ENCODE measurements around the gene DPYSL4.

The DPYSL4 gene

DNA sequence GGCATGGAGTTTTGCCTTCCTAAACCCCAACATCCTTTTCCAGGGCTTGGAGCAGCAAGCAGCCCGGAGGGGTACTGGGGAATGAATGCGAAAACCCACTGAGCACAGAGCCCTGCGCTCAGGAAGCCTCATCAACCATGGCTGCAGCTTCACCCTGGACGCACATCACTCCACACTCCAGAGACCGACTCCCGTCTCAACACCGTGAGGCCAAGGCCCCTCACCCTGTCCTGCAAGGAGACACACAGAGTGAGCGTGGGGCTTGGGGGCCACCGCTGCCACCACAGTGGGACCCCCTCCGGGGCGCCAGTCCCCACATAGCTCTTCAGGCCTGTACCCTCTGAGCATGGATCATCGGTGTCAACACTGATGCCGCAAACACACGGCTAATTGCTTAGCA lies 41.9 kb downstream of the DPYSL4 start:
- no peak for DNase-seq (ENCODE audit: low spot score)

DNA sequence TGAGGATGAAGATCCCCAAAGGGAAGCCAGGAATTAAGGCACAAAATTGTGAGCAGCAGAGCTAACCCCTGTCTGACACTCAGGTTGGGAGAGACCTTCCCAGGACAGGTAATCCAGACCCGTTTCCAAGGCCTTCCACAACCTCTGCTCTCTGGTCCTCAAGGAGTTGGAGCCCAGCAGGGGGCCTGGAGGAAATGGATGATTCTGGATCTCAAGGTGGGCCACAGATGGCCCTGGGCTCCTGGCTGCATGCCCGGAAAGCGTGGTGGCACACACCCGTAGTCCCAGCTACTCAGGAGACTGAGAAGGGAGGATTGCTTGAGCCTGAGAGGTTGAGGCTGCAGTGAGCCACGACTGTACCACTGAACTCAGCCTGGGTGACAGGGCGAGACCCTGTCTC lies 42.3 kb downstream of the DPYSL4 start:
- DNase-seq (ENCODE audit: low spot score), result no peak

DNA sequence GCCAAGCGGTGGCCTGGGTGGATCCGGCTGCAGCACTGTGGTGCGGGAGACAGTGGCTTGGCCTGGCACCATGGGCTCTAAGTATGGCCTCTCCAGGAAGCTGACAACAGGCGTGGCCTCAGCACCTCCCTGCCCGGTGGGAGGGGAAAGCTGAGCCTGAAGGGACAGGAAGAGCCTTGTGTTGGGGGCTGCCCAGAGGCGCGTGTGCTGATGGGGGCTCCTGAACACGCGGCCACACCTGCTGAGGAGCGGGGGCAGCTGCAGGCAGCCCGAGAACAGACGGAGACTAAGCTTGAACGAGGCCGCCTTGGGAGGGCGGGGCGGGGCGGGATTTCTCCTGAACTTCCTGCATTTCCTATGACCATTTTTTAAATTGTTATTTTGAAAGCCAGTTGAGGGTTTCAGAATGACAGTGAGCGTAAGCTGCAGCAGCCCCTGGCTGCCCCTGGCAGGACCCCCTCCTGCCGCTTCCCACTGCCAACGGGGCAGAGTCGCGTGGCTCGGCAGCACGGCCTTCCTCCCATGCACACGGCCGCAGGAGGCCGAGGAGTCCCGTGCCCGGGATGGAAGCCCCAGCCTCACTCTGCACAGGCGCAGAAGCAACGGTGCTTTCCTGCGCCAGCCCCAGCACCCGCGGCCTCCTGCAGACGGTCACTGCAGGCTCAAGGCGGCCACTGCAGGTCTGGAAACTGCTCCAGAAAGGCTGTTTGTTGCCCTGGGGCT lies 43.2 kb downstream of the DPYSL4 start:
- no peak for DNase-seq (ENCODE audit: low spot score)

DNA sequence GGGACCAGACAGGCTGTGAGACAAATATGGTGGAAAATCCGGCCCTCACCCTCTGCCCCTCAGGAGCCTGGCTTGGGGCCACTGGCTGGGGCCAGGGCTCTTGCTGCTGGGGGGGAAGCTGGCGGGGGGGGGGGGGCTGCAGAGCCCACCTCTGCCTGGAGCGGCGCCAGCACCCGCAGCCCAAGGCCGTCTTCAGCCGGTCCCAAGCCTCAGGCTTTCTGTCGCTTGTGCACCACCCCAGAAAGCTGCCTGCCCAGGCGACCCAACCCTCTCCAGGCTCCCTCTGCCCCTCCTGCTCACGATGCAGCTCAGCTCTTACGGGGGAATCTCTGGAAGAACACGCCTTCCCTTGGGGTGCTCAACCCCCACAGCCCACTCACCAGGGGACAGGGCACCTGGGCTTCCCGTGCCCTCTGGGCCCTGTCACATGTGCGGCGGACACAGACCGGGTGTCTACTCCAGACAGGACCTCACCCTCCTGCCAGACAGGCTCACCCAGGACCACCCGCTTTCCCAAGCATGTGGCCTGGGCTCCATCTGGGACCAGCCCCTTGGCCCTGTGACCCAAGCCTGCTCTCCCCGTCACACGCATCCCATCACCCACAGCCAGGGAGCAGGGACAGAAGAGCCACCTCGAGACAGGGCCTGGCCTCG lies 43.9 kb downstream of the DPYSL4 start:
- no peak for DNase-seq (ENCODE audit: low spot score)

- no peak for DNase-seq (ENCODE audit: low spot score)
Observed at GRCh38 chr10:132231656-132232022, 44.9 kb downstream of the DPYSL4 start.

GRCh38 chr10:132232023-132232951 lies 45.5 kb downstream of the DPYSL4 start:
- DNase-seq (ENCODE audit: low spot score), result peak; percentile 76

GRCh38 chr10:132232981-132233380 lies 46.2 kb downstream of the DPYSL4 start:
- peak; percentile 45 for DNase-seq (ENCODE audit: low spot score)

- no peak for DNase-seq (ENCODE audit: low spot score)
Observed at GRCh38 chr10:132233501-132234085, 46.8 kb downstream of the DPYSL4 start.

GRCh38 chr10:132234860-132235259 lies 48.1 kb downstream of the DPYSL4 start:
- no peak for DNase-seq (ENCODE audit: low spot score)

GRCh38 chr10:132236161-132236560 lies 49.4 kb downstream of the DPYSL4 start:
- DNase-seq (ENCODE audit: low spot score), result no peak

- no peak for DNase-seq (ENCODE audit: low spot score)
Observed at GRCh38 chr10:132236881-132237280, 50.1 kb downstream of the DPYSL4 start.

DNA sequence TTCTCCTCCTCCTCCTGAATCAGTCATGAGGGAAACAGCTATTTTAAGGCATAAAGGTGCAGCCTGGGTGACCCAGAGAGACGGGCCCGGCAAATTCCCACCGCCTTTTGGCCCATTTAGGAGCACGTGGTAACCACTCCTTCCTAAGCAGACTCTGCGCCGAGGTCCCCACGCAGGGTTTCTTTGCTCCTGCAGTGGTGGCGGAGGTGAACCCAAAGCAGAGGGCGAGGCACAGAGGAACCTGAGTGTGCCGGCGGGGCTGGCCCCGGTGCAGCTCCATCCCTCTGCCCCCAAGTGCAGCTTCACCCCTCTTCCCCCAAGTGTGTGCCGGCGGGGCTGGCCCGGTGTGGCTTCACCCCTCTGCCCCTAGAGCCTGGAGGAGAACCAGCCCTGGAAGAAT lies 50.6 kb downstream of the DPYSL4 start:
- DNase-seq (ENCODE audit: low spot score), result no peak

DNA sequence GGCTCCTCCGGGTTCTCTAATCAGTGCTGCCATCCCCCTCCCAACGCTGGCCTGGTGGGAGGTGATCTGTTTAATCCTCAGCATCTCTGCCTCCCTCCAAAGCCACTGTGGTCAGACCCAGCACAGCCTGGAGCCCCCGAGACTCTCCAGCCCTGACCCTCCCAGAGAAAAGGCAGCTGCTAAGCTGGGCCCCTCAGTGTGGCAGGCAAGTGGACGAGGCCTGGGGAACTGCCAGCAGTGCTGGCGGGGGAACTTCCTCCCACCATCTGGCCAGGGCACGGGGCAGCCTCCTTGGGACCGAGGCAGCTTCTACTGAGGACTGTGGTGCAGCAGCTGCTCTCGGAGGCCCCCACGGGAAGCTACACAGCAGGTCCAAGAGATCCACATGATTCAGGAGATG lies 51.1 kb downstream of the DPYSL4 start:
- no peak for DNase-seq (ENCODE audit: low spot score)

DNA sequence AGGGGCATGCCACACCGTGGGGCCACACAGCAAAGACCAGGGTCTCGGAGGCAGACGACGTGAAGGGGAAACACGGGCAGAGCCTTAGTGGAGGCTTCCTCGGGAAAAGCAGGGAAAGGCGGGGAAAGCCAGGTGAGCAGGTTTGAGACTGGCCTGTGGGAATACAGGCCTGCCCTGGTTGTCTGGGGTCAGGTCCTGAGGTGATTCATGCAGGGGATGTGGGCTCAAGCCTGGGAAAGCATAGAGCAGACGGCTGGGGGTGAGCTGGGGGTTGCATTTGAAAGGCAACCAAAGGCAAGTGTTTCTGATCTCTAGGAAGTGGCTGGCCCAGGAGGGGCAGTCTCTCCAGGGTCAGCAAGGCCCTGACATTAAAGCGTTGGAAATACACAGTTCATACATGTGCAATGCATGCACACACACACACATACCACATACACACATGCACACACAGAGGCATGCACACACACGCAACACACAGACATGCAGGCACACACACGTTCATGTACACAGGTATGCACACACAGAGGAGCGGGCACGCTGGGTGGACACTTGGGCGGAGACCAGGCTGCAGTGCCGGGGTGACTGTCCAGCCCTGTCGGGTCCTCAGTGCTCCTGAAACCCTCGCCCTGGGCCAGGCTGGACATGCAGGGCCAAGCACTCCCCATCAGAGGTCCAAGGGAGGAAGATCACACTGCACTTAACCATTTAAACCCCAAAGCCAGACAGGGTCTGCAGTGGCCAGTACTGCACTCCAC lies 51.8 kb downstream of the DPYSL4 start:
- no peak for DNase-seq (ENCODE audit: low spot score)

DNA sequence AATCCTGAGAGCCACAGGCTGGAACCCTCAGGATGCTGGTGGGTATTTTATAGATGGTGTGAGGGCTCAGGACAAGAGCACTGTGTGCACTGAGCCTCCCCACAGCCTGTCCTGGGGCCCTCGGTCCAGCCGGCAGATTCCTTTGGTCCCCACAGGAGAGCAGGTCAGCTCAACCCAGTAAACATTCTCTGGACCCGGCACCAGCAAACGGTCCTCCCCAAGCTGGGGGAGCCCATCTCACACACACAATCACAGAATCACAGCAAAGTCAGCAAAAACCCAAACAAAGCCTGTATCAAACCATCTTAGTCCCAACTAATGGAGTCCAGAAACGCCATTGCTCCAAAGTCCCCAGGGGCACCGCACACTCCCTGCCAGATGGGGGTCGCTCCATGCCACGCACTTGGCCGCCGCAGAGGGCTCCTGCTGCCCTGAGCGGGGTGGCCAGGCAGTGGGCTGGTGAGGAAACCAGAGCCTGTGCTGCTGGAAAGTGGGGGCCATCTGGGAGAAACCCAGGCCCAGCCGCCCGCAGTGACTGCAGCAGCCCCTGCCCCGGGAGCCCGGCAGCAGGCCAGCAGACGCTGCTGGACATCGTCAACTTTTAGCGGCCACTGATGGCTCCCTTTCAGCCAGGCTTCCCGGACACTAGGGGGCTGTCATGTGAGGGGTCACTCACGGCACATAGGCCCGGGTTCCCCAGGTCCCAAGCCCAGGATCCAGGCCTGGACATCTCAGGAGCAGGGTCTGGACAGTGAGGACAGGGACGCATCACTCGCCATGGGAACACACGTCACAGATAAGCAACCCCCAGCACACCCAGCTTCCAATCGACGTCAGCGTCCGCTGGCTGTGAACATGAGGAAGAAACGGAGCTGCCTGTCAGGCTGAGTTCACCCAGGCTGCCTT lies 52.6 kb downstream of the DPYSL4 start:
- no peak for DNase-seq (ENCODE audit: low spot score)

- DNase-seq (ENCODE audit: low spot score), result no peak
Observed at GRCh38 chr10:132240156-132240555, 53.4 kb downstream of the DPYSL4 start.

GRCh38 chr10:132240581-132240980 lies 53.8 kb downstream of the DPYSL4 start:
- no peak for DNase-seq (ENCODE audit: low spot score)

GRCh38 chr10:132241086-132241485 lies 54.3 kb downstream of the DPYSL4 start:
- no peak for DNase-seq (ENCODE audit: low spot score)

- DNase-seq (ENCODE audit: low spot score), result no peak
Observed at GRCh38 chr10:132241496-132241895, 54.7 kb downstream of the DPYSL4 start.

DNA sequence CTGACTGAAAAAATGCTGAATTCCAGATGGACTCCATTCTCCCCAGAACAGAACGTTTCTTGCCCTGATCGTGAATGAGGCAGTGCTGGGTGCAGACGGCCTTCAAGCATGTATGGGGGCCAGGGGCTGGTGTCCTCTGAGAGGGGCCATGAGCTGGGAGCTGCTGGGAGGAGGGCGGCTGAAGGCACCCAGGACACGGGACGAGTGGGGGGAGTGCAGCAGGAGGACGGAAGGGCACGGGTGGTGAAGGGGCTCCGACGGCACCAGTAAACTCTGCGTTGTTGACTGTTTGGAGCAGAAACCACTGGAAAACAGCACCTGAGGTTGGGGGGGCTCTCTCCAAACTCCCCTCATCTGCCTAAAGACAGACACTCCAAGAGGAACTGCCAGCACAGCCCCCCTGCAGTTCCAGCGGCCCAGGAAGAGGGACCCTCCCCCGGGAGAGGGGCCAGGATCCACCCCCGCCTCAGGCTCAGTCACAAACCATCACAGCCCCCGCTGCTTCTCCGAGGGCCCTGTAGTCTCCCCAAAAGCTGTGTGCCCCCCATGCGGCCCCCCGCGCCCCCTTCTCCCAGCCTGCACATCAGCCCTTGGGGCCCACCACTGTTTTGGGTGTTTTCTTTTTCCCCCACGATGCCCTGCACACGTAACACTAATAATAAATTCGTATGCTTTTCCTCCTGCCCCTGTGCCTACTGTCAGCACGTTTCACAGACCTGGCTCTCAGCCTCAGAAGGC lies 55.5 kb downstream of the DPYSL4 start:
- no peak for DNase-seq (ENCODE audit: low spot score)
